ENCODE data around the gene CELSR1.

CELSR1 gene

DNA sequence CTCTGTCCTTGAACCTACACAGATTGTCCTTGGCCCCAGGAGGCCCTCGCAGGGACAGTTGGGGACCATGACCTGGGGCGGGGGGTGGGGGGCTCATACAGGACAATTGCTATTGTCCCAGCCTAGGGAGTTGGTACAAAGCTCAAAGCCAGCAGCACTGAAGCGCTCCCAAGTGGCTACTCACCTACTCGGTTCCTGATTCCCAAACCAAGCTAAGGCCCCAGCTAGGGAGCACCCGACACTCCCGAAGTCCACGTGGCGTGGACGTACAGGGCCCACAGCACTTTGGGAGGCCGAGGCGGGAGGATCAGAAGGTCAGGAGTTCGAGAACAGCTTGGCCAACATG, 80.6 kb downstream of the CELSR1 start:
- TF ChIP-seq, protein P1, sequence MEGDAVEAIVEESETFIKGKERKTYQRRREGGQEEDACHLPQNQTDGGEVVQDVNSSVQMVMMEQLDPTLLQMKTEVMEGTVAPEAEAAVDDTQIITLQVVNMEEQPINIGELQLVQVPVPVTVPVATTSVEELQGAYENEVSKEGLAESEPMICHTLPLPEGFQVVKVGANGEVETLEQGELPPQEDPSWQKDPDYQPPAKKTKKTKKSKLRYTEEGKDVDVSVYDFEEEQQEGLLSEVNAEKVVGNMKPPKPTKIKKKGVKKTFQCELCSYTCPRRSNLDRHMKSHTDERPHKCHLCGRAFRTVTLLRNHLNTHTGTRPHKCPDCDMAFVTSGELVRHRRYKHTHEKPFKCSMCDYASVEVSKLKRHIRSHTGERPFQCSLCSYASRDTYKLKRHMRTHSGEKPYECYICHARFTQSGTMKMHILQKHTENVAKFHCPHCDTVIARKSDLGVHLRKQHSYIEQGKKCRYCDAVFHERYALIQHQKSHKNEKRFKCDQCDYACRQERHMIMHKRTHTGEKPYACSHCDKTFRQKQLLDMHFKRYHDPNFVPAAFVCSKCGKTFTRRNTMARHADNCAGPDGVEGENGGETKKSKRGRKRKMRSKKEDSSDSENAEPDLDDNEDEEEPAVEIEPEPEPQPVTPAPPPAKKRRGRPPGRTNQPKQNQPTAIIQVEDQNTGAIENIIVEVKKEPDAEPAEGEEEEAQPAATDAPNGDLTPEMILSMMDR (IDR thresholded peaks at IDR 0.05; ENCODE audit: low read depth, low read length), result no peak
- H3K9me3 ChIP-seq, result no peaks in the 10 kb centered on the region
- H3K36me3 ChIP-seq, result no peaks in the 10 kb centered on the region
- no peak for DNase-seq
- no peak overlapping the region for H3K4me3 ChIP-seq (ENCODE audit: low read depth, low read length)
- no peaks in the 10 kb centered on the region for H3K27me3 ChIP-seq
- no peaks in the 10 kb centered on the region for H3K4me1 ChIP-seq

DNA sequence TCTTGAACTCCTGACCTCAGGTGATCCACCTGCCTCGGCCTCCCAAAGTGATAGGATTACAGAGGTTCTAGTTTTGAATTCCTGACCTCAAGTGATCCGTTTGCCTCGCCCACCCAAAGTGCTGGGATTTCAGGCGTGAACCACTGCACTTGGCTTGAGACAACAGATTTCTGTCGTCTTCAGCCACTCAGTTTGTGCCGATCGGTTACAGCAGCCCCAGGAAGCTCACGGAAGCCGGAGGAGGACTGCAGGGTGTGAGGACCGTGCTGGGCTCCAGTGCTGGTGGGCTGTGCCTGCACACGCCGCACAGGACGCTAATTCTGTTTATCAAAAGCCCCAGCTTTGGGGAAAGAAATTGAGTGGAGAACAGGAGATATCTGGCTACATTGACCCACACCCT, 82.0 kb downstream of the CELSR1 start:
- Histone ChIP-seq H3K4me3 (ENCODE audit: low read depth, low read length) (no peak overlapping the region), H3K27me3 (no peaks in the 10 kb centered on the region), H3K4me1 (no peaks in the 10 kb centered on the region), H3K9me3 (no peaks in the 10 kb centered on the region), H3K36me3 (no peaks in the 10 kb centered on the region)
- TF ChIP-seq, protein P1 (IDR thresholded peaks at IDR 0.05; ENCODE audit: low read depth, low read length), result no peak
- no peak for DNase-seq

DNA sequence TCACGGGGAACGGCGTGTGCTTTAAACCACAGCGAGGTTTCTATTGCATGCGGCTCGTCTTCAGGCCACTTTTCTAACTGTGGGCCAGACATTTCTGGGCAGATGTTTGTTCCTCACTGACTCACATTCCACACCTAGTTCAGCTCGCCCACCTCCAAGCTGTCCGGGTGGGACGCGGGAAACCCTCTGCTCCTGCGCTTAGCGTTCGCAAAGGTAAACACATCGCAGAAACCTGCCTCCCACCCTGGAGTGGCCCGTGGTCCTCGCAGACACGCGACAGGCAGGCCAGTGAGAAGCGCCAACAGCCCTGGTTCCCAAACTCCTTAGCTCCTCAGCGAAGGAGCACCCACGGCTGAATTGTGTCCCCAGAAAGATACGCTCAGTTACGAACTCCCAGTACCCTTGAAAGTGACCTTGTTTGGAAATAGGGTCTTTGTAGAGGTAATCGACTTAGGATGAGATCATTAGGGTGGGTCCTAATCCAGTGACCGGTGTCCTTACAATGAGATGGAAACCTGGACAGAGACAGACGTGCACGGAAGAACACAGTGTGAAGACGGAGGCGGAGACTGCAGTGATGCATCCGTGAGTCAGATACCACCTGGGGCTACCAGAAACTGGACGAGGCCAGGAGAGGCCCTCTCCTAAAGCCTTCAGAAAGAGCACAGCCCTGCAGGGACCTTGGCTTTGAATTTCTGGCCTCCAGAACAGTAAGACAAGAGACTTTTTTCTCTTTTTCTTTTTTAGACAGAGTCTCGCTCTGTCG, 82.7 kb downstream of the CELSR1 start:
- TF ChIP-seq, protein P1 (IDR thresholded peaks at IDR 0.05; ENCODE audit: low read depth, low read length), result no peak
- no peak for DNase-seq
- H3K9me3 ChIP-seq, result no peaks in the 10 kb centered on the region
- H3K36me3 ChIP-seq, result no peaks in the 10 kb centered on the region
- H3K27me3 ChIP-seq, result no peaks in the 10 kb centered on the region
- H3K4me1 ChIP-seq, result no peaks in the 10 kb centered on the region
- H3K4me3 ChIP-seq (ENCODE audit: low read depth, low read length), result no peak overlapping the region

DNA sequence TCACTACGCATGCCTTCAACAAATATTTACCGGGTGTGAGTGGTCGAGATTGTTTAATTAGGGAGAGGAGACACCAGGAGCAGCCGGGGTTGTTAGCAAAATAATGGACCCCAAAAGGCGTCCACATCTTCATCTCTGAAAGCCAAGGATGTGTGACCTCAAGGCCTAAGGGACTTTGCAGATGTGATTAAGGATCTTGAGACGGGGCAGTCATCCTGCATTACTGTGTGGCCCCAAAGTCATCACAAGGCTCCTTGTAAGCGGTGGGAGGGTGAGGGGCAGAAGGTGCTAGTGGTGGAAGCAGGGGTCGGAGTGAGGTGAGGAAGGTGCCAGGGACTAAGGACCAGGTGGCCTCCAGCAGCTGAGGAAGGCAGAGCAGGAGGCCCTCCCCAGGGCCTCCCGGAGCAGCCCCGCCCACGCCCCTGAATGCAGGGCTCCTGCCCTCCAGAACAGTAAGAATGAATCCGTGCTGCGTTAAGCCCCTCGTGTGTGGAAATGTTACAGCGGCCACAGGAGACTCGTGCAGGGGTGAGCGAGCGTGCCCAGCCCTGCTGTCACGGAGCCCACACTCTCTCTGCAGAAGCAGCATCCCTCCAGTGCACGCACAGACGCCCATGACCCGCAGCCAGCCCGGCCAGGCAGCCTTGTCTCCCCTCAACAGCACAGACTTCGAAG, 83.5 kb downstream of the CELSR1 start:
- Histone ChIP-seq H3K36me3 (no peaks in the 10 kb centered on the region), H3K27me3 (no peaks in the 10 kb centered on the region), H3K4me1 (no peaks in the 10 kb centered on the region), H3K9me3 (no peaks in the 10 kb centered on the region), H3K4me3 (ENCODE audit: low read depth, low read length) (no peak overlapping the region)
- no peak for DNase-seq
- TF ChIP-seq, protein P1 (IDR thresholded peaks at IDR 0.05; ENCODE audit: low read depth, low read length), result no peak

GRCh38 chr22:46453006-46453828, 84.2 kb downstream of the CELSR1 start:
- DNase-seq, result no peak
- no peaks in the 10 kb centered on the region for H3K4me1 ChIP-seq
- H3K27me3 ChIP-seq, result no peaks in the 10 kb centered on the region
- H3K4me3 ChIP-seq (ENCODE audit: low read depth, low read length), result no peak overlapping the region
- TF ChIP-seq, protein P1 (IDR thresholded peaks at IDR 0.05; ENCODE audit: low read depth, low read length), result no peak
- H3K36me3 ChIP-seq, result no peaks in the 10 kb centered on the region
- no peaks in the 10 kb centered on the region for H3K9me3 ChIP-seq
